H1 (cell line): ENCODE measurements around the gene ADD1.

Experiments
- BCL11A ChIP-seq, 2 experiments: IDR thresholded peaks; one replicate each; pipeline ENCODE4 v1.6.1; 2011; ENCODE audit warnings: low read depth in 2 of 2, low read length in 2 of 2, mild to moderate bottlenecking in 2 of 2
- CEBPB ChIP-seq: IDR thresholded peaks from 2 replicates; pipeline ENCODE4 v1.6.1; 2012; ENCODE audit warnings: low read depth, low read length
- CTCF ChIP-seq, 3 experiments: IDR thresholded peaks; 1 replicate in 2 of 3; 2 replicates in 1 of 3; pipeline versions ENCODE4 v1.5.1 to v1.6.1; 2011; ENCODE audit warnings: low read length in 3 of 3, mild to moderate bottlenecking in 3 of 3, inconsistent platforms in 2 of 3, low read depth in 1 of 3, moderate library complexity in 1 of 3; ENCODE audit not compliant: insufficient read depth in 1 of 3; ENCODE audit errors: control extremely low read depth in 1 of 3
- EP300 ChIP-seq, 2 experiments: IDR thresholded peaks; 1 replicate in 1 of 2; 2 replicates in 1 of 2; pipeline ENCODE4 v1.6.1; 2011 to 2012; ENCODE audit warnings: low read depth in 2 of 2, low read length in 2 of 2, mild to moderate bottlenecking in 2 of 2, borderline replicate concordance in 1 of 2, inconsistent platforms in 1 of 2, moderate library complexity in 1 of 2
- SP2 ChIP-seq: IDR thresholded peaks from 2 replicates; pipeline ENCODE4 v1.6.1; 2012; ENCODE audit warnings: mild to moderate bottlenecking, low read length, inconsistent platforms
- TAF1 ChIP-seq: IDR thresholded peaks from 2 replicates; pipeline ENCODE4 v1.6.1; 2011; ENCODE audit warnings: mild to moderate bottlenecking, low read depth, low read length

GRCh38 chr4:2835978-2836377, 7.7 kb upstream of the ADD1 start:
- TF ChIP-seq CEBPB (no peak), SP2 (no peak), CTCF (IDR thresholded peaks at IDR 0.05; ENCODE audit: control extremely low read depth in 1 of 3, insufficient read depth in 1 of 3, low read depth in 1 of 3, low read length in 3 of 3) (no peak), EP300 (IDR thresholded peaks at IDR 0.05; ENCODE audit: borderline replicate concordance in 1 of 2, low read depth in 2 of 2, low read length in 2 of 2) (no peak), BCL11A (IDR thresholded peaks at IDR 0.05; ENCODE audit: low read depth in 2 of 2, low read length in 2 of 2) (no peak), TAF1 (no peak)
